Measurements from ENCODE around the gene MSRB2.

Gene MSRB2

DNA sequence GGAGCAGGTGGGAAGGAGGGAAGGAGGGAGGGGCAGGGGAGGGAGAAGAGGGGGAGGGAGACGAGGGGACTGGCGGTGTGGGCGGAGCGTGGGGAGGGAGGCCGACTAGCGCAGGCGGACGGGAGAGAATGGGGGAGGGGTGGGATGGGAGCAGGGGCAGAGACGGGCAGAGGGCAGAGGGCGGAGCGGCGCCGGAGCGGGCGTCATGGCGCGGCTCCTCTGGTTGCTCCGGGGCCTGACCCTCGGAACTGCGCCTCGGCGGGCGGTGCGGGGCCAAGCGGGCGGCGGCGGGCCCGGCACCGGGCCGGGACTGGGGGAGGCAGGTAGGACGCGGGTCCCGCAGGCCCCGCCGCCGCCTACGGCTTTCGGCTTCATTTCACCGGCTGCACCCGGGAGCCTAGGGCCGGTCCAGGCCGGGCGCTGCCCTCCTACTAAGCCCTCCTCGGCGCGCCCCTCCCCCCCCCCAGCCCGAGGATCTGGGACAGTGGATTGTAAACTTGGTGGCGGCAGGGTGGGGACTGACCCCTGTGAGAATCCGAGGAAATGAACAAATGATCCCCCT lies at the start of gene MSRB2:
TSS of gene MSRB2 (plus strand) at position 176 of the 562 bp plus-strand sequence. CDS start at position 206, 30 bp downstream.
- TF ChIP-seq, protein P1, sequence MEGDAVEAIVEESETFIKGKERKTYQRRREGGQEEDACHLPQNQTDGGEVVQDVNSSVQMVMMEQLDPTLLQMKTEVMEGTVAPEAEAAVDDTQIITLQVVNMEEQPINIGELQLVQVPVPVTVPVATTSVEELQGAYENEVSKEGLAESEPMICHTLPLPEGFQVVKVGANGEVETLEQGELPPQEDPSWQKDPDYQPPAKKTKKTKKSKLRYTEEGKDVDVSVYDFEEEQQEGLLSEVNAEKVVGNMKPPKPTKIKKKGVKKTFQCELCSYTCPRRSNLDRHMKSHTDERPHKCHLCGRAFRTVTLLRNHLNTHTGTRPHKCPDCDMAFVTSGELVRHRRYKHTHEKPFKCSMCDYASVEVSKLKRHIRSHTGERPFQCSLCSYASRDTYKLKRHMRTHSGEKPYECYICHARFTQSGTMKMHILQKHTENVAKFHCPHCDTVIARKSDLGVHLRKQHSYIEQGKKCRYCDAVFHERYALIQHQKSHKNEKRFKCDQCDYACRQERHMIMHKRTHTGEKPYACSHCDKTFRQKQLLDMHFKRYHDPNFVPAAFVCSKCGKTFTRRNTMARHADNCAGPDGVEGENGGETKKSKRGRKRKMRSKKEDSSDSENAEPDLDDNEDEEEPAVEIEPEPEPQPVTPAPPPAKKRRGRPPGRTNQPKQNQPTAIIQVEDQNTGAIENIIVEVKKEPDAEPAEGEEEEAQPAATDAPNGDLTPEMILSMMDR (IDR thresholded peaks at IDR 0.05; ENCODE audit: low read depth, low read length, missing control alignments): no peak
- H3K4me3 ChIP-seq (replicated peaks; ENCODE audit: low read depth, low read length): peak within 1 kb of the TSS; percentile 56
- peak; percentile 78 for DNase-seq (ENCODE audit: extremely low read depth, low read depth)

DNA sequence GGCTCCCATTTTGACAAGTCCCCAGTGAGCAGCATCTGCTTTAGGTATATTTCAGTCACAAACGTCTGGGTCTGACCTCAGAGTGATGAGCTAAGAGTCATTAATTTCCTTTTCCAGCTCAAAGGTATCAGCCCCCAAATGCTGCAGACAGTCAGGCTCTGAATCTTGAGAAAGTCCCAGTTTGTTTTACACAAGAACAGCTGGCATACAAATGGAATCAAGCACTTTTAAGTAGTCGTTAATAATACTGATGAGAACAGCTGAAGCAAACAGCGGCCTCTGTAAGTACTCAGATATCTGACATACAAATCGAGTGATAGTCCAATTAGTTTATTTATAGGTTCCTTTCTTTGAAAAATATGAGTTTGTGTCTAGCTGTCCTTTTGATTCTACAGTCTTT lies 49.4 kb upstream of the MSRB2 start:
- H3K4me3 ChIP-seq (replicated peaks; ENCODE audit: low read depth, low read length): no peak overlapping the region
- TF ChIP-seq, protein P1 (IDR thresholded peaks at IDR 0.05; ENCODE audit: low read depth, low read length, missing control alignments): no peak
- no peak for DNase-seq (ENCODE audit: extremely low read depth, low read depth)

DNA sequence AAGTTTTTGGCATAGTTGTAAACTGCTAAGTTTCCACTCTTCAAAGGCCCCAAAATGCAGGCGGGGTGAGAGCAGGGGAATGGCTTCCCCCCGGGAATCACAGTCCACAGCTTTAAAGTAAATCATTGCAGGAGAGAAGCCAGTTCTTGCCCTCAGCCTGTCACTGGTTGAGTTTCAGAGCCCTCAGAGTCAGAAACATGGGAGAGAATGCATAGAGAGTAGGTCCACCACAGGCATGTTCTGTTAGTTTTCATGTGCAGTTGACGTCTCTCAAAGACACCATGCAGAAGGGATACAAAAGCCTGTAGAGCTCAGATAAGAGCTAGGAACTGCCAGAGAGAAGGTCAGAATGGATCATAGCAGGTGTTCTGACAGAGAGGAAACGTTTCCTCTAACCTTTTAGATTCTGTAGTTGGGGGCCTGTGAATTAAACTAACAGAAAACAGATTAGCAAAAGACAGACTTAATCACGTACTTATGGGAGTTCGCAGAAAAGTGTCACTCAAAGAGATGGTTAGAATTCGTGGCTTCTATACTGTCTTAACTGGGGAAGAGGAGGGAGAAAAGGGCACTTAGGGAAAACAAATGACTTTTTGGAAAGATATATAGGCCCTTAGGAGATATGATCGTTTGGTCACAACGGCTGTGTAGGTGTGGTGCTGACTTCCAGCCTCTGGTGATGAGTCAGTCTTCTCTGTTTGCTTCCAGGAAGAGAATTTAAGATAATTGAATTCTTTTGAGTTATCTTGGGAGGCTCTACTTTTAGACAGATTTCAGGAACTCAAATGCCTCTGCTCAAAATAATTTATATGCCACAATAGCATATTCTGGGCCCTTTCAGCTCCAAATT lies 48.0 kb upstream of the MSRB2 start:
- H3K4me3 ChIP-seq (replicated peaks; ENCODE audit: low read depth, low read length): no peak overlapping the region
- TF ChIP-seq, protein P1 (IDR thresholded peaks at IDR 0.05; ENCODE audit: low read depth, low read length, missing control alignments): no peak
- no peak for DNase-seq (ENCODE audit: extremely low read depth, low read depth)

DNA sequence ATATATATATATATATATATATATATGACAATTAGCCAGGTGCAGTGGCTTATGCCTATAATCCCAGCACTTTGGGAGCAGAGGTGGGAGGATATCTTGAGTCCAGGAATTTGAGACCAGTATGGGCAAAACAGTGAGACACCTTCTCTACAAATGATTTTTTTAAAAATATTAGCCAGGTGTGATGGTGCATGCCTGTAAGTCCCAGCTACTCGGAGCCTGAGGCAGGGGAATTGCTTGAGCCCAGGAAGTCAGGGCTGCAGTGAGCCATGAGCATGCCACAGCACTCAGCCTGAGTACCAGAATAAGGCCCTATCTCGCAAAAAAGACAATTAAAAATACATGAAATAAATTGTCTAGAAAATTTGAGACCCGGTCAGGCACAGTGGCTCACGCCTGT lies 47.2 kb upstream of the MSRB2 start:
- no peak overlapping the region for H3K4me3 ChIP-seq (replicated peaks; ENCODE audit: low read depth, low read length)
- no peak for DNase-seq (ENCODE audit: extremely low read depth, low read depth)
- TF ChIP-seq, protein P1 (IDR thresholded peaks at IDR 0.05; ENCODE audit: low read depth, low read length, missing control alignments): no peak

DNA sequence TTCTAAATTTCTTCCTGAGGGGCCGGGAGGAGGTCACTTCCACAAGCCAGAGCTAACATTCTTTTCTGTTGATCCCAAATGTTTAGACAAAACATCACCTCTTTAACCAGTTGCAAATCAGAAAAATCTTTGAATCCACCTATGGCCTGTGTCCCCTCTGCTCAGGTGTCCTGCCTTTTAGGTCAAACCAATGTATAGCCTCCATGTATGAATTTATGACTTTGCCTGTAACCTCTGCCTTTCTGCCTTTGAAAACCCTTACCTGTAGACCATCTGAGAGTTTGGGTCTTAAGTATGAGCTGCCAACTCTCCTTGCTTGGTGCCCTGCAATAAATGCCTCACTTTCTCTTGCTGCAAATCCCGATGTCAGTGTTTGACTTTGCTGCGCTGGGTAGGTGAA lies 44.1 kb upstream of the MSRB2 start:
- no peak for DNase-seq (ENCODE audit: extremely low read depth, low read depth)
- H3K4me3 ChIP-seq (replicated peaks; ENCODE audit: low read depth, low read length): no peak overlapping the region
- TF ChIP-seq, protein P1 (IDR thresholded peaks at IDR 0.05; ENCODE audit: low read depth, low read length, missing control alignments): no peak

DNA sequence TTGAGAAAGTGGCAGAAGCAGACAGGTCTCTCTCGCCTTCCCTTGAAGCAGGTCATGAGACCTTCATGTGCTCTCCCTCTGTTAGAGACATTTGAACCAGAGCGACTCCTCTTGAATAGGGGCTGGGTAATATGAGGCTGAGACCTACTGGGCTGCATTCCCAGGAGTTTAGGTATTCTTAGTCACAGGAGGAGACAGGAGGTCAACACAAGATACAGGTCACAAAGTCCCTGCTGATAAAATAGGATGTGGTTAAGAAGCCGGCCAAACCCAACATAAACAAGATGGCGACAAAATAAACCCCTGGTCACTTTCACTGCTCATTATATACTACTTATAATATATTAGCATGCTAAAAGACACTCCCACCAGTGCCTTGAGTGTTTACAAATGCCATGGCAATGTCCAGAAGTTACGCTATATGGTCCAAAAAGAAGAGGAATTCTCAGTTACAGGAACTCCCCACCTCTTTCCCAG lies 43.5 kb upstream of the MSRB2 start:
- TF ChIP-seq, protein P1 (IDR thresholded peaks at IDR 0.05; ENCODE audit: low read depth, low read length, missing control alignments): no peak
- DNase-seq (ENCODE audit: extremely low read depth, low read depth): no peak

More for the DNA sequence above, 43.5 kb upstream of the MSRB2 start:
- H3K4me3 ChIP-seq (replicated peaks; ENCODE audit: low read depth, low read length): no peak overlapping the region

All from HFF-Myc (cell line).